Naive thymus-derived CD8-positive, alpha-beta T cell (primary cell): ENCODE data around the gene ADAMTS17. TPM values are rescaled to one million over a fixed set of nuclear protein-coding genes. Genes with fewer than 3 reads are reported as not detected.

ENCODE experiments used
- ATAC-seq, 2 donors: fragments of 150-1000 bp; cut with Tn5 transposase in 1 of 2; sonication (Bioruptor Pico), chemical (Tn5 transposase) in 1 of 2; 1 replicate in 1 of 2; 2 replicates in 1 of 2; pipeline ENCODE4 v1.10.0; 2021; ENCODE audit warnings: mild to moderate bottlenecking in 2 of 2, moderate library complexity in 2 of 2
- POLR2A ChIA-PET: fragments of 350-600 bp; sonication (Branson Sonifier 250); formaldehyde crosslinking; loops from one replicate; lab custom pipeline; 2021; ENCODE audit warnings: antibody characterized with exemption; lab: Charles Lee
- DNase-seq, 10 donors: peaks; one replicate each; pipeline versions ENCODE4 v3.0.0 to v3.0.0-alpha.2; 2020 to 2022
- H3K27ac Mint-ChIP-seq, 10 donors: one replicate each; pipeline ENCODE4 v1.8.0; 2020 to 2022; ENCODE audit warnings: mild to moderate bottlenecking in 10 of 10, mixed read lengths in 10 of 10, moderate library complexity in 4 of 10, inconsistent platforms in 1 of 10
- H3K27me3 Mint-ChIP-seq, 5 donors: one replicate each; pipeline ENCODE4 v1.8.0; 2021 to 2022; ENCODE audit warnings: mixed read lengths in 5 of 5
- H3K36me3 Mint-ChIP-seq, 3 donors: one replicate each; pipeline ENCODE4 v1.8.0; 2020 to 2022; ENCODE audit warnings: mixed read lengths in 3 of 3, mild to moderate bottlenecking in 2 of 3, inconsistent platforms in 1 of 3
- H3K4me1 Mint-ChIP-seq, 4 donors: one replicate each; pipeline ENCODE4 v1.8.0; 2021 to 2022; ENCODE audit warnings: mixed read lengths in 4 of 4
- H3K4me3 Mint-ChIP-seq, 10 donors: one replicate each; pipeline ENCODE4 v1.8.0; 2020 to 2022; ENCODE audit warnings: mild to moderate bottlenecking in 10 of 10, mixed read lengths in 10 of 10, moderate library complexity in 6 of 10, inconsistent platforms in 1 of 10
- H3K9me3 Mint-ChIP-seq, 9 donors: one replicate each; pipeline ENCODE4 v1.8.0; 2020 to 2022; ENCODE audit warnings: mixed read lengths in 9 of 9, mild to moderate bottlenecking in 3 of 9, inconsistent platforms in 1 of 9, moderate library complexity in 1 of 9
- polyA plus RNA-seq, 3 donors: library from polyadenylated mRNA; unstranded; fragments of 300-500 nt; fragmentation: Illumina TruSeq; gene quantifications; one replicate each; pipeline ENCODE4 v1.2.3, GENCODE V29; 2021
- total RNA-seq, 8 experiments: library from RNA in 2 of 8; stranded (reverse) in 2 of 8; gene quantifications; one replicate each; pipeline ENCODE4 v1.2.3 and lab custom pipeline; 2021 to 2026

Gene ADAMTS17
- total and polyA plus RNA-seq, 5 experiments from 2014 or later: 0.20 to 4.6 (median 1.8) TPM

- no peak overlapping the region for H3K4me3 Mint-ChIP-seq
- H3K36me3 Mint-ChIP-seq: peaks cover 0 to 16% (median 12%) of the 10 kb centered on the region in 3 donors
- POLR2A ChIA-PET: no interaction called here
- H3K27ac Mint-ChIP-seq: peak overlapping the region in 1 of 10 donors; percentile 71
- no peaks in the 10 kb centered on the region for H3K27me3 Mint-ChIP-seq
- no peak for ATAC-seq
- no peak for DNase-seq
- no peaks in the 10 kb centered on the region for H3K4me1 Mint-ChIP-seq
- no peaks in the 10 kb centered on the region for H3K9me3 Mint-ChIP-seq
These were observed 185.6 kb downstream of the ADAMTS17 start for GRCh38 chr15:100156201-100156600.

DNA sequence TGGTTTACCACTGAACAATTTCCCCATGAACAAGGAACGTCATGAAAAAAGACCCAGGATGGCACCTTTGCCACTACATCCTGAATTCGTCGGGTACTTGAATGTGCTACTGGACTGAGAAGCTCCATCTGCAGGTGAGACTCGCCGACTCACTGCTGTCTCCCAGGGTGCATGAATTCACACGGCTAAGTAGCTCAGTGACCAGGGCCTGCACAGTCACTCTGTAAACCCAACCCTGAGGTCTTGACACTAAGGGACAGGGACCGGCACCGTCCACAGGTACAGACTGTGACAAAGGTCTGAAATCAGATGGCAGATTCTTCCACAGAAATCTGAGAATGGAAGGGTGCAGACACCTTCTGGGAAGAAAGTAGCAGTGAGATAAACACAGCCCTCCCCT, 187.4 kb downstream of the ADAMTS17 start:
- no peak for ATAC-seq
- Mint-ChIP-seq H3K36me3 (peaks cover 15 to 29% (median 22%) of the 10 kb centered on the region in 3 donors), H3K4me3 (no peak overlapping the region), H3K27ac (no peak overlapping the region), H3K9me3 (peaks cover 4 to 15% (median 7%) of the 10 kb centered on the region in 9 donors), H3K4me1 (no peaks in the 10 kb centered on the region), H3K27me3 (no peaks in the 10 kb centered on the region)
- DNase-seq: no peak
- POLR2A ChIA-PET: no interaction called here

GRCh38 chr15:100152463-100152862, 189.3 kb downstream of the ADAMTS17 start:
- POLR2A ChIA-PET: no interaction called here
- H3K4me3 Mint-ChIP-seq: no peak overlapping the region
- no peaks in the 10 kb centered on the region for H3K4me1 Mint-ChIP-seq
- peaks cover 33 to 48% (median 35%) of the 10 kb centered on the region in 3 donors for H3K36me3 Mint-ChIP-seq
- H3K27ac Mint-ChIP-seq: no peak overlapping the region
- H3K27me3 Mint-ChIP-seq: no peaks in the 10 kb centered on the region
- DNase-seq: no peak
- peaks cover 12 to 33% (median 26%) of the 10 kb centered on the region in 9 donors for H3K9me3 Mint-ChIP-seq
- ATAC-seq: no peak

GRCh38 chr15:100150906-100151305, 190.9 kb downstream of the ADAMTS17 start:
- H3K27ac Mint-ChIP-seq: peak overlapping the region in 1 of 10 donors; percentile 4
- no peak for ATAC-seq
- H3K4me3 Mint-ChIP-seq: no peak overlapping the region
- H3K36me3 Mint-ChIP-seq: peaks cover 35 to 61% (median 42%) of the 10 kb centered on the region in 3 donors
- H3K27me3 Mint-ChIP-seq: no peaks in the 10 kb centered on the region
- H3K9me3 Mint-ChIP-seq: peaks cover 17 to 48% (median 35%) of the 10 kb centered on the region in 9 donors
- POLR2A ChIA-PET: no interaction called here
- H3K4me1 Mint-ChIP-seq: no peaks in the 10 kb centered on the region
- DNase-seq: no peak

DNA sequence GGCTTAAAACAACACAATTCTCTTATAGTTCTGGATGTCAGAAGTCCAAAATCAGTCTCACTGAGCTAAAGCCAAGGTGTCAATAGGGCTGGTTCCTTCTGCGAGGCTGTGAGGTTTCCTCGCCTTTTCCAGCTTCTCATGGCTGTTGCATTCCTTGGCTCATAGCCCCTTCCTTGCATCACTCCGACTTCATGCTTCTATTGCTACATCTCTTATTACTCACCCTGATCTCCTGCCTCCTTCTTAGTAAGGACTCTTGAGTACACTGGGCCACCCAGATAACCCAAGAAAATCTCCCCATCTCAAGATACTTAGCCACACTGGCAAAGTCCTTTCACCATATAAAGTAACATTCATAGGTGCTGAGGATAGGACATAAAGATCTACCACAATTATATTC, 193.9 kb downstream of the ADAMTS17 start:
- H3K27ac Mint-ChIP-seq: no peak overlapping the region
- DNase-seq: no peak
- peaks cover 34 to 62% (median 42%) of the 10 kb centered on the region in 3 donors for H3K36me3 Mint-ChIP-seq
- H3K27me3 Mint-ChIP-seq: no peaks in the 10 kb centered on the region
- POLR2A ChIA-PET: no interaction called here
- no peaks in the 10 kb centered on the region for H3K4me1 Mint-ChIP-seq
- H3K9me3 Mint-ChIP-seq: peaks cover 17 to 48% (median 35%) of the 10 kb centered on the region in 9 donors
- no peak for ATAC-seq
- H3K4me3 Mint-ChIP-seq: no peak overlapping the region

- H3K9me3 Mint-ChIP-seq: peaks cover 4 to 26% (median 17%) of the 10 kb centered on the region in 9 donors
- ATAC-seq (no peak), DNase-seq (no peak)
- H3K4me3 Mint-ChIP-seq: no peak overlapping the region
- peaks cover 6 to 27% (median 17%) of the 10 kb centered on the region in 3 donors for H3K36me3 Mint-ChIP-seq
- H3K27ac Mint-ChIP-seq: no peak overlapping the region
- peaks cover 3 to 7% (median 5%) of the 10 kb centered on the region in 4 donors for H3K4me1 Mint-ChIP-seq
- H3K27me3 Mint-ChIP-seq: peaks cover 0 to 3% (median 0%) of the 10 kb centered on the region in 5 donors
- POLR2A ChIA-PET: no interaction called here
These were observed 198.4 kb downstream of the ADAMTS17 start for GRCh38 chr15:100143378-100143777.

GRCh38 chr15:100141311-100142001, 200.3 kb downstream of the ADAMTS17 start:
- H3K4me3 Mint-ChIP-seq: no peak overlapping the region
- POLR2A ChIA-PET: no interaction called here
- peaks cover 0 to 10% (median 3%) of the 10 kb centered on the region in 9 donors for H3K9me3 Mint-ChIP-seq
- peaks cover 3 to 16% (median 7%) of the 10 kb centered on the region in 3 donors for H3K36me3 Mint-ChIP-seq
- H3K4me1 Mint-ChIP-seq: peaks cover 3 to 7% (median 5%) of the 10 kb centered on the region in 4 donors
- DNase-seq (no peak), ATAC-seq (no peak)
- H3K27ac Mint-ChIP-seq: peak overlapping the region in 1 of 10 donors; percentile 46
- H3K27me3 Mint-ChIP-seq: peaks cover 0 to 3% (median 0%) of the 10 kb centered on the region in 5 donors

DNA sequence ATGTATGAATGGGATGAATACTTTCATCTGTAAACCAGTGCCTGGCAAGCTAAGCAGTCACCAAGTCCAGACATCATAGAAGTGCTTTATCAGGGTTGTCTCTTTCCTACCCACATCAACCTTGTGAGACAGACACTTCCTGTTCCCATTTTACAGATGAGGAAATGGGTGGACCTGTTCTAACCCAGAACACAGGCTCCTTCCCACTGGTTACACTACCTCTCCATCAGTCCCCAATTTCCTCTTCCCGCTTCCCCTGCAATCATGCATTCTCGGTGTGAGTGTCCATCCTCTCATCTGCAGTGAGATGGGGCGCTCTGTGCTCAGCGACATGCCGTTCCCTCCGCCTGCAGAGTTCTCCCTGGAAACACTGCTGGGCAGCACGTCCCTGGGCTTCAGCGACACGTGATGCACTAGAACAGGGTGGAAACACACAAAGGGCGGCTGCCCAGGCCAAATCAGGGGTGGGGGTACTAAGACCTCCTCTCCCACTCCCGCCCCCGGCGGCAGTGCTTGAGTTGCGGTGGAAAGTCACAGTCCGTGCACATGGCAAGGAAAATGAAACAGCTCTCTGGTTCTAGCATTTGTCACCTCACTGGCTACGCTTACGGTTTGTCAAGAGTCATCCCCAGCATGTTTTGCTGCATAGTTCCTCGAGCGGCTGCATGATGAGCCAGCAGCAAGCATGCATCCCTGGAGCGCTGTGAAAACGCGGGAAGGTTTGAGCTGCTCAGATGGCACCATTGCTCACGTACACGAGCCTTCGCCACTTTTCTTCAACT, 201.1 kb downstream of the ADAMTS17 start:
- H3K4me1 Mint-ChIP-seq: peaks cover 3 to 7% (median 5%) of the 10 kb centered on the region in 4 donors
- peak overlapping the region in 1 of 10 donors; percentile 30 for H3K4me3 Mint-ChIP-seq
- POLR2A ChIA-PET: no interaction called here
- H3K9me3 Mint-ChIP-seq: peaks cover 0 to 3% (median 0%) of the 10 kb centered on the region in 9 donors
- H3K27me3 Mint-ChIP-seq: peaks cover 0 to 3% (median 0%) of the 10 kb centered on the region in 5 donors
- H3K27ac Mint-ChIP-seq: peak overlapping the region in 4 of 10 donors; percentile 11 to 79 (median 44)
- no peak for DNase-seq
- no peak for ATAC-seq
- H3K36me3 Mint-ChIP-seq: peaks cover 2 to 9% (median 4%) of the 10 kb centered on the region in 3 donors

- POLR2A ChIA-PET: no interaction called here
- H3K4me3 Mint-ChIP-seq: no peak overlapping the region
- DNase-seq: no peak
These were observed 207.2 kb downstream of the ADAMTS17 start for GRCh38 chr15:100134586-100134985.

GRCh38 chr15:100134089-100134583, 207.6 kb downstream of the ADAMTS17 start:
- Mint-ChIP-seq H3K9me3 (peaks cover 0 to 2% (median 0%) of the 10 kb centered on the region in 9 donors), H3K27ac (peak overlapping the region in 1 of 10 donors; percentile 15), H3K4me3 (no peak overlapping the region), H3K36me3 (peaks cover 2 to 13% (median 4%) of the 10 kb centered on the region in 3 donors), H3K4me1 (peaks cover 0 to 4% (median 0%) of the 10 kb centered on the region in 4 donors), H3K27me3 (no peaks in the 10 kb centered on the region)
- POLR2A ChIA-PET: no interaction called here
- ATAC-seq (no peak), DNase-seq (no peak)

More at GRCh38 chr15:100134586-100134985, 207.2 kb downstream of the ADAMTS17 start:
- peaks cover 0 to 2% (median 0%) of the 10 kb centered on the region in 9 donors for H3K9me3 Mint-ChIP-seq
- no peak for ATAC-seq
- peaks cover 0 to 4% (median 0%) of the 10 kb centered on the region in 4 donors for H3K4me1 Mint-ChIP-seq
- H3K27ac Mint-ChIP-seq: peak overlapping the region in 1 of 10 donors; percentile 15
- no peaks in the 10 kb centered on the region for H3K27me3 Mint-ChIP-seq
- peaks cover 2 to 13% (median 4%) of the 10 kb centered on the region in 3 donors for H3K36me3 Mint-ChIP-seq

DNA sequence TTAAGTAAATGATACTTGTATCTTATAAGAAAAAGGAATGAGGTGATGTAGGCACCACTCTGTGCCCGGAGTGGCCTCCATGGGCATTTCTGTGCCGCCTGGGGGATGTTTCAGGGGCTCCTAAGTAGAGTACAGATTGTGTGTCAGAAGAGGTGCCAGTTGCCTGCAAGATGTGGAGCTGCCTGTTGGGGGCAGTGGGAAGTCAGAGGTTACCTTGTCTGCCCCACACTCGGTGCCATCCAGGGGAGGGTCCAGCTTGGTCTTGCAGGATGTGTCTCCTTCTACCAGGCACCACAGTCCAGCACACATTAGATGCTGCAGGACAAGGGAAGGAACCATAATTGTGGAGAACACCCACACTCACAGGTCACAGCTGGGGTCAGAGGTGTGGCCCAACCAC, 208.8 kb downstream of the ADAMTS17 start:
- ATAC-seq: no peak
- DNase-seq: no peak
- Mint-ChIP-seq H3K27ac (no peak overlapping the region), H3K4me1 (peaks cover 0 to 4% (median 0%) of the 10 kb centered on the region in 4 donors), H3K27me3 (no peaks in the 10 kb centered on the region), H3K9me3 (peaks cover 0 to 2% (median 0%) of the 10 kb centered on the region in 9 donors), H3K4me3 (no peak overlapping the region), H3K36me3 (peaks cover 4 to 14% (median 6%) of the 10 kb centered on the region in 3 donors)
- POLR2A ChIA-PET: no interaction called here

GRCh38 chr15:100132309-100132708, 209.5 kb downstream of the ADAMTS17 start:
- no peak for DNase-seq
- peak overlapping the region in 1 of 10 donors; percentile 51 for H3K4me3 Mint-ChIP-seq
- peaks cover 0 to 2% (median 0%) of the 10 kb centered on the region in 9 donors for H3K9me3 Mint-ChIP-seq
- no peaks in the 10 kb centered on the region for H3K27me3 Mint-ChIP-seq
- ATAC-seq: no peak
- H3K36me3 Mint-ChIP-seq: peaks cover 4 to 14% (median 6%) of the 10 kb centered on the region in 3 donors
- H3K27ac Mint-ChIP-seq: no peak overlapping the region
- POLR2A ChIA-PET: no interaction called here
- H3K4me1 Mint-ChIP-seq: peaks cover 0 to 4% (median 0%) of the 10 kb centered on the region in 4 donors
